Measurements from ENCODE around the gene TENT4B. TPM values are rescaled to one million over a fixed set of nuclear protein-coding genes. Genes with fewer than 3 reads are reported as not detected.

TENT4B gene
- polyA plus RNA-seq, 1 of the 3 experiments (the other 2 are of a cell fraction): 5.6 TPM

DNA sequence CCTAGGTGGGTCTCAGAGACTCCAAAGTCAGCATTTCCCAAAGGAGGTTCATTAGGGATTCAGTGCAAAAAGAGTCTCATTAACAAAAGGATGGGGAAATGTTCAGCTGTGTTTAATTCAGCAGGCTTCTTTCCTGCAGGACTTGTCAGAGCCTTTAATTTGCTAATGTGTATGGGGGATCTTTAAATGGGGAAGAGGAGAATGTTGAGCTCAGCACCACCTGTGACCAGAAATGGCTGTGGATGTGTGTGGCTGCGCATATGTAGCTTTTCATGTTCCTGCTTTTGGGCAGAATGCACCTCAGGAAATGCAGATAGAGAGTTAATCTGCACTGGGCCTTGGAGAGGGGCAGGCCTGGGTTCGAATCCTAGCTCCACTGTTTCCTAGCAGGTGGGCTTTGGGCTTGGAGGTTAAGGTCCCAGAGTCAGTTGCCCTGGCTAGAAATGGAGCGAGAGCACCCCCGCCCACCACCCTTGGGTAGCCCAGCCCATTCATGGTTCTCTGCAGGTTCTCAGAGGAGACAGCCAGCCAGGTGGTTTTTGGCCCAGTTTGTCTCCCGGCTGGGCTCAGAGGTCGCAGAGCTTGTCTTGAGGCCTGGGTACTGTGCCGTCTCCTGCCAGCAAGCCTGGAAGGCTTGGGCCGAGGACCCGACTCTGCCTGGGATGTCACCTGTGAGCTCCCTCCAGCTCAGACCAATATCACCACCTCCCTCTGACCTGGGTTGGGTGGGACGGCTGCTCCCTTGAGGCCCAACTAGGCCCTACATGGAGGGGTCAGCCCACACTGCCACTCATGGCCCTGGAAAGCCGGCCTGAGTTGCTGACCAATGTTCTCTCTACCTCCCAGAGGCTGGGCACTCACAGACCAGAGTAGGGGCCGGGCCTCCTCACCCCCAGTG, 122.6 kb downstream of the TENT4B start:
- WGBS (ENCODE audit: low lambda C conversion rate): 84% methylated on average over 6 of the region's 12 CpGs
- TF ChIP-seq RFX5 (IDR thresholded peaks at IDR 0.05; ENCODE audit: low read length) (no peak), RXRA (IDR thresholded peaks at IDR 0.05; ENCODE audit: borderline replicate concordance, low read depth) (no peak)
- Histone ChIP-seq H3K9me2 (no peaks in the 10 kb centered on the region), H2AFZ (ENCODE audit: low read depth) (no peak overlapping the region), H3F3A (replicated peaks; ENCODE audit: insufficient read depth) (peaks cover 4% of the 10 kb centered on the region), H3K27ac (ENCODE audit: low read depth in 2 of 2, low read length in 1 of 2) (no peak overlapping the region), H3K4me2 (no peak overlapping the region), H3K79me2 (ENCODE audit: insufficient read depth) (peaks cover 10% of the 10 kb centered on the region; the same call in 1 of the 2 replicates), H3K9me3 (no peaks in the 10 kb centered on the region), H3K36me3 (replicated peaks in 1 of 2; ENCODE audit: control insufficient read depth in 1 of 2, insufficient read depth in 2 of 2, low read length in 1 of 2) (no peaks in the 10 kb centered on the region), H3K4me3 (ENCODE audit: low read depth in 2 of 2, low read length in 1 of 2) (no peak overlapping the region), H4K20me1 (ENCODE audit: insufficient read depth) (peaks cover 3% of the 10 kb centered on the region; the same call in 1 of the 2 replicates), H3K27me3 (ENCODE audit: insufficient read depth) (no peaks in the 10 kb centered on the region), H3K9ac (no peak overlapping the region), H3K4me1 (ENCODE audit: control insufficient read depth in 1 of 2, insufficient read depth in 2 of 2, low read depth in 1 of 2, low read length in 1 of 2) (peaks cover 0 to 15% of the 10 kb centered on the region in 2 experiments; a peak in 1 of 4 replicates)
- no peak for DNase-seq
- ChIA-PET CTCF (interaction anchor here (0.9 kb wide), 1 partner anchor 9 kb away, joined by 3 read pairs; no protein-coding TSS in a partner anchor), POLR2A (no interaction called here)

DNA sequence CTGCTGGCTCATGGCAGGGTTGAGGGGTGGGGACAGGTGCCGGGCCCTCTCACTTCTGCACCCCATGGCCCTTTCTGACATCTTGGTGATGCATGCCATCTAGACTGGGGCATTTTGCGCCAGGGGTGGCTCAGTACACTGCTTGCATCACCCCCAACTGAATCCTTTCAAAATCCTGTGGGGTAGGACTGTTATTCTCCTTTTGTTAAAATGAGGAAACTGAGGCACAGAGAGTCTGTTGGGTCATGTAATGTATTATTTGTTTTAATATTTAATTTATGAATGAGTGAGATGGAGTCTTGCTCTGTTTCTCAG, 123.2 kb downstream of the TENT4B start:
- no peak overlapping the region for H2AFZ ChIP-seq (ENCODE audit: low read depth)
- H3K27me3 ChIP-seq (ENCODE audit: insufficient read depth): no peaks in the 10 kb centered on the region
- no peak overlapping the region for H3K27ac ChIP-seq (ENCODE audit: low read depth in 2 of 2, low read length in 1 of 2)
- DNase-seq: no peak
- H3K4me3 ChIP-seq (ENCODE audit: low read depth in 2 of 2, low read length in 1 of 2): no peak overlapping the region
- H3K36me3 ChIP-seq (replicated peaks in 1 of 2; ENCODE audit: control insufficient read depth in 1 of 2, insufficient read depth in 2 of 2, low read length in 1 of 2): no peaks in the 10 kb centered on the region
- H3K9ac ChIP-seq: no peak overlapping the region
- H3K9me2 ChIP-seq: no peaks in the 10 kb centered on the region
- no peaks in the 10 kb centered on the region for H3K9me3 ChIP-seq
- H3K4me2 ChIP-seq: no peak overlapping the region
- H3F3A ChIP-seq (replicated peaks; ENCODE audit: insufficient read depth): peaks cover 4% of the 10 kb centered on the region
- TF ChIP-seq RFX5 (IDR thresholded peaks at IDR 0.05; ENCODE audit: low read length) (no peak), GABPA (IDR thresholded peaks at IDR 0.05; ENCODE audit: low read depth) (no peak), TAF1 (IDR thresholded peaks at IDR 0.05; ENCODE audit: borderline replicate concordance, low read depth, low read length) (no peak), FOSL2 (IDR thresholded peaks at IDR 0.05; ENCODE audit: borderline replicate concordance, low read depth) (no peak), ELF1 (IDR thresholded peaks at IDR 0.05) (no peak), FOXJ3 (CRISPR knock-in tag; IDR thresholded peaks at IDR 0.05) (no peak), POLR2AphosphoS5 (IDR thresholded peaks at IDR 0.05; ENCODE audit: low read depth, low read length) (no peak), RCOR1 (IDR thresholded peaks at IDR 0.05; ENCODE audit: low read length) (no peak), MEF2A (IDR thresholded peaks at IDR 0.05; ENCODE audit: borderline replicate concordance, low read depth) (no peak), SIN3A (IDR thresholded peaks at IDR 0.05; ENCODE audit: borderline replicate concordance, low read depth, low read length) (no peak), TCF12 (IDR thresholded peaks at IDR 0.05) (no peak), RXRA (IDR thresholded peaks at IDR 0.05; ENCODE audit: borderline replicate concordance, low read depth) (no peak), EZH2phosphoT487 (IDR thresholded peaks at IDR 0.05; ENCODE audit: borderline replicate concordance, low read depth) (no peak)
- TF ChIP-seq, protein P1, sequence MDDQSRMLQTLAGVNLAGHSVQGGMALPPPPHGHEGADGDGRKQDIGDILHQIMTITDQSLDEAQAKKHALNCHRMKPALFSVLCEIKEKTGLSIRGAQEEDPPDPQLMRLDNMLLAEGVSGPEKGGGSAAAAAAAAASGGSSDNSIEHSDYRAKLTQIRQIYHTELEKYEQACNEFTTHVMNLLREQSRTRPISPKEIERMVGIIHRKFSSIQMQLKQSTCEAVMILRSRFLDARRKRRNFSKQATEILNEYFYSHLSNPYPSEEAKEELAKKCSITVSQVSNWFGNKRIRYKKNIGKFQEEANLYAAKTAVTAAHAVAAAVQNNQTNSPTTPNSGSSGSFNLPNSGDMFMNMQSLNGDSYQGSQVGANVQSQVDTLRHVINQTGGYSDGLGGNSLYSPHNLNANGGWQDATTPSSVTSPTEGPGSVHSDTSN (IDR thresholded peaks at IDR 0.05): no peak
- TF ChIP-seq, protein P2, sequence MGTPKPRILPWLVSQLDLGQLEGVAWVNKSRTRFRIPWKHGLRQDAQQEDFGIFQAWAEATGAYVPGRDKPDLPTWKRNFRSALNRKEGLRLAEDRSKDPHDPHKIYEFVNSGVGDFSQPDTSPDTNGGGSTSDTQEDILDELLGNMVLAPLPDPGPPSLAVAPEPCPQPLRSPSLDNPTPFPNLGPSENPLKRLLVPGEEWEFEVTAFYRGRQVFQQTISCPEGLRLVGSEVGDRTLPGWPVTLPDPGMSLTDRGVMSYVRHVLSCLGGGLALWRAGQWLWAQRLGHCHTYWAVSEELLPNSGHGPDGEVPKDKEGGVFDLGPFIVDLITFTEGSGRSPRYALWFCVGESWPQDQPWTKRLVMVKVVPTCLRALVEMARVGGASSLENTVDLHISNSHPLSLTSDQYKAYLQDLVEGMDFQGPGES (IDR thresholded peaks at IDR 0.05; ENCODE audit: low read depth, low read length): no peak
- TF ChIP-seq, protein P3, sequence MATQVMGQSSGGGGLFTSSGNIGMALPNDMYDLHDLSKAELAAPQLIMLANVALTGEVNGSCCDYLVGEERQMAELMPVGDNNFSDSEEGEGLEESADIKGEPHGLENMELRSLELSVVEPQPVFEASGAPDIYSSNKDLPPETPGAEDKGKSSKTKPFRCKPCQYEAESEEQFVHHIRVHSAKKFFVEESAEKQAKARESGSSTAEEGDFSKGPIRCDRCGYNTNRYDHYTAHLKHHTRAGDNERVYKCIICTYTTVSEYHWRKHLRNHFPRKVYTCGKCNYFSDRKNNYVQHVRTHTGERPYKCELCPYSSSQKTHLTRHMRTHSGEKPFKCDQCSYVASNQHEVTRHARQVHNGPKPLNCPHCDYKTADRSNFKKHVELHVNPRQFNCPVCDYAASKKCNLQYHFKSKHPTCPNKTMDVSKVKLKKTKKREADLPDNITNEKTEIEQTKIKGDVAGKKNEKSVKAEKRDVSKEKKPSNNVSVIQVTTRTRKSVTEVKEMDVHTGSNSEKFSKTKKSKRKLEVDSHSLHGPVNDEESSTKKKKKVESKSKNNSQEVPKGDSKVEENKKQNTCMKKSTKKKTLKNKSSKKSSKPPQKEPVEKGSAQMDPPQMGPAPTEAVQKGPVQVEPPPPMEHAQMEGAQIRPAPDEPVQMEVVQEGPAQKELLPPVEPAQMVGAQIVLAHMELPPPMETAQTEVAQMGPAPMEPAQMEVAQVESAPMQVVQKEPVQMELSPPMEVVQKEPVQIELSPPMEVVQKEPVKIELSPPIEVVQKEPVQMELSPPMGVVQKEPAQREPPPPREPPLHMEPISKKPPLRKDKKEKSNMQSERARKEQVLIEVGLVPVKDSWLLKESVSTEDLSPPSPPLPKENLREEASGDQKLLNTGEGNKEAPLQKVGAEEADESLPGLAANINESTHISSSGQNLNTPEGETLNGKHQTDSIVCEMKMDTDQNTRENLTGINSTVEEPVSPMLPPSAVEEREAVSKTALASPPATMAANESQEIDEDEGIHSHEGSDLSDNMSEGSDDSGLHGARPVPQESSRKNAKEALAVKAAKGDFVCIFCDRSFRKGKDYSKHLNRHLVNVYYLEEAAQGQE (IDR thresholded peaks at IDR 0.05; ENCODE audit: low read depth, low read length): no peak
- TF ChIP-seq, protein P4, sequence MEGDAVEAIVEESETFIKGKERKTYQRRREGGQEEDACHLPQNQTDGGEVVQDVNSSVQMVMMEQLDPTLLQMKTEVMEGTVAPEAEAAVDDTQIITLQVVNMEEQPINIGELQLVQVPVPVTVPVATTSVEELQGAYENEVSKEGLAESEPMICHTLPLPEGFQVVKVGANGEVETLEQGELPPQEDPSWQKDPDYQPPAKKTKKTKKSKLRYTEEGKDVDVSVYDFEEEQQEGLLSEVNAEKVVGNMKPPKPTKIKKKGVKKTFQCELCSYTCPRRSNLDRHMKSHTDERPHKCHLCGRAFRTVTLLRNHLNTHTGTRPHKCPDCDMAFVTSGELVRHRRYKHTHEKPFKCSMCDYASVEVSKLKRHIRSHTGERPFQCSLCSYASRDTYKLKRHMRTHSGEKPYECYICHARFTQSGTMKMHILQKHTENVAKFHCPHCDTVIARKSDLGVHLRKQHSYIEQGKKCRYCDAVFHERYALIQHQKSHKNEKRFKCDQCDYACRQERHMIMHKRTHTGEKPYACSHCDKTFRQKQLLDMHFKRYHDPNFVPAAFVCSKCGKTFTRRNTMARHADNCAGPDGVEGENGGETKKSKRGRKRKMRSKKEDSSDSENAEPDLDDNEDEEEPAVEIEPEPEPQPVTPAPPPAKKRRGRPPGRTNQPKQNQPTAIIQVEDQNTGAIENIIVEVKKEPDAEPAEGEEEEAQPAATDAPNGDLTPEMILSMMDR (IDR thresholded peaks at IDR 0.05): no peak
- POLR2A ChIA-PET: no interaction called here
- peaks cover 0 to 15% of the 10 kb centered on the region in 2 experiments; a peak in 1 of 4 replicates for H3K4me1 ChIP-seq (ENCODE audit: control insufficient read depth in 1 of 2, insufficient read depth in 2 of 2, low read depth in 1 of 2, low read length in 1 of 2)
- CTCF ChIA-PET: no interaction called here
- H3K79me2 ChIP-seq (ENCODE audit: insufficient read depth): peaks cover 16% of the 10 kb centered on the region; the same call in 1 of the 2 replicates
- H4K20me1 ChIP-seq (ENCODE audit: insufficient read depth): peaks cover 3% of the 10 kb centered on the region; the same call in 1 of the 2 replicates
- 94% methylated on average over 2 of the region's 2 CpGs for WGBS (ENCODE audit: low lambda C conversion rate)

All from SK-N-SH (cell line).